Loucy (cell line): ENCODE data around the gene GMCL2.

Experiments
- EZH2phosphoT487 ChIP-seq: fragments of 200-600 bp; IDR thresholded peaks from 2 replicates; pipeline ENCODE4 v1.6.1; 2018; ENCODE audit warnings: antibody characterized with exemption, mild to moderate bottlenecking, moderate library complexity, borderline replicate concordance
- TF ChIP-seq, protein P1 (sequence below): fragments of 200-600 bp; sonication (generic); conservative IDR thresholded peaks from 2 replicates; pipeline ENCODE4 v1.5.1; 2014; ENCODE audit warnings: mild to moderate bottlenecking, antibody characterized with exemption, low read length

GRCh38 chr5:178180141-178180863 is 6.9 kb downstream of the GMCL2 start:
- TF ChIP-seq, protein P1, sequence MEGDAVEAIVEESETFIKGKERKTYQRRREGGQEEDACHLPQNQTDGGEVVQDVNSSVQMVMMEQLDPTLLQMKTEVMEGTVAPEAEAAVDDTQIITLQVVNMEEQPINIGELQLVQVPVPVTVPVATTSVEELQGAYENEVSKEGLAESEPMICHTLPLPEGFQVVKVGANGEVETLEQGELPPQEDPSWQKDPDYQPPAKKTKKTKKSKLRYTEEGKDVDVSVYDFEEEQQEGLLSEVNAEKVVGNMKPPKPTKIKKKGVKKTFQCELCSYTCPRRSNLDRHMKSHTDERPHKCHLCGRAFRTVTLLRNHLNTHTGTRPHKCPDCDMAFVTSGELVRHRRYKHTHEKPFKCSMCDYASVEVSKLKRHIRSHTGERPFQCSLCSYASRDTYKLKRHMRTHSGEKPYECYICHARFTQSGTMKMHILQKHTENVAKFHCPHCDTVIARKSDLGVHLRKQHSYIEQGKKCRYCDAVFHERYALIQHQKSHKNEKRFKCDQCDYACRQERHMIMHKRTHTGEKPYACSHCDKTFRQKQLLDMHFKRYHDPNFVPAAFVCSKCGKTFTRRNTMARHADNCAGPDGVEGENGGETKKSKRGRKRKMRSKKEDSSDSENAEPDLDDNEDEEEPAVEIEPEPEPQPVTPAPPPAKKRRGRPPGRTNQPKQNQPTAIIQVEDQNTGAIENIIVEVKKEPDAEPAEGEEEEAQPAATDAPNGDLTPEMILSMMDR: no peak
- no peak for TF ChIP-seq EZH2phosphoT487
